SIG-M5 (cell line): ENCODE results near the gene PPM1H.
"Not testable (repeated sequence)": the region's sequence is repeated elsewhere in the genome, so short reads cannot be mapped to it uniquely, and the experiment has no call there.

ENCODE experiments used
- DNase-seq: peaks from one replicate; lab custom pipeline; 2025; lab: John Stamatoyannopoulos, UW

Gene PPM1H

DNA sequence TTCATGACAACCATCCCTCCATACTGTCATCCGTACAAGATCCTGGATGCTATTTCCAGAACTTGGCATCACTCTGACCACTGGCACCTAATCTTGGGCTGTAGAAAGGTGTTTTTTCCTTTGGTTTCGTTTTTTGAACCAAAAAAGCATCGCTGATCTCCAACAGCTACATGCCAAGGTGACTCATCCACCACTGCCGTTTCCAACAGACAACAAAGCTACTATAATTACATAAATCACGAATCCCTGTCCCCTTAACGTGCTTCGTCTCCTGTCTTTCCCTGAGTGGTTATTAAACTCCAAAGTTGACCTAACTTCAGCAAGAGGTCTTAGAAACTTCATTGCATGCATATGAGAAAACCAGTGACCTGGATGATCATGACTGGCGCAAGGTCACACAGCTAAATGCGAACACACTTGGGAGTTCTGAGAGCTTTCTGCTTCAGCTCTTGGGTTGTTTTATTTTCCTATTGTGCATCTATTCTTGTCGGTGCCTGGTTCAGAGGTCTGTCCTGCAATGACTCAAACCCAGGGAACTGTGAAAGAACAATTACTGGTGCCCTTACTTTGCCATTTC, 99.9 kb downstream of the PPM1H start:
- DNase-seq = no peak

GRCh38 chr12:62834406-62834805, 100.5 kb downstream of the PPM1H start:
- DNase-seq = no peak

DNA sequence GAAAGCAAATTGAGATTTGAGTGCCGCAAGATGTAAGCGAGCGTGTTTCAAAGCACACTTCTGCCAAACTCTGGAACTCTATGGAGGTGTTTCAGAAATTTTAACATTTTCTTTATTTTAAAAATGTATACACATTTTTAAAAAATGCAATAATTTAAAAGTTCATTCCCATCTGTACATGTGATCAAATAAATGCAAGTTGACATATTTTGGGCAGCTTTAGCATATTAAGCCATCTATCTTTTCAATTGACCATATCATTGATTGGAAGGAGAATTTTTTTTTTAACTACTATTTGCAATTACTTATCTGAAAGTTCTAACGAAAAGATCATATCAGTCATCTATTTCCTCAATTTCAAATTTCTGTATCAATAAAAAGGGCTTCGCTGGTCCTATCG, 101.3 kb downstream of the PPM1H start:
- no peak for DNase-seq

DNA sequence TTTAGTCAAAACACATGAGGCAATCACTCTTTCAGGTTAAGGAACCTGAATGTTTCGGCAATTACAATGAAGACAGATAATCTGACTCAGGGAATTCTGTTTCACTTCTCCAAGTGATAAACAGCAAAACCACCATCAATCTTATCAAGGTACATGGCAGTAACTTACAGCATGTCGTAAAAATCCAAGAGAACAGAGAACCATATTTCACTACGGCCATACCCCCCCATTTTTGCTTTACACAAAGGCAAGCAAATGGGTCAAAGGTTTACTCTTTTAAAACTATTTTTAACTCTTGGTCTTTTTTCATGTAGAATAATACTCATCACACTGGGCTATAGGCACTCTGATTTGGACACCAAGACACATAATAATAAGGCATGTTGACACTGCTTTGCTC, 102.4 kb downstream of the PPM1H start:
- no peak for DNase-seq

- DNase-seq = no peak
Measured at GRCh38 chr12:62832027-62832426, 102.9 kb downstream of the PPM1H start.

GRCh38 chr12:62827855-62828254, 107.1 kb downstream of the PPM1H start:
- DNase-seq = no peak

DNA sequence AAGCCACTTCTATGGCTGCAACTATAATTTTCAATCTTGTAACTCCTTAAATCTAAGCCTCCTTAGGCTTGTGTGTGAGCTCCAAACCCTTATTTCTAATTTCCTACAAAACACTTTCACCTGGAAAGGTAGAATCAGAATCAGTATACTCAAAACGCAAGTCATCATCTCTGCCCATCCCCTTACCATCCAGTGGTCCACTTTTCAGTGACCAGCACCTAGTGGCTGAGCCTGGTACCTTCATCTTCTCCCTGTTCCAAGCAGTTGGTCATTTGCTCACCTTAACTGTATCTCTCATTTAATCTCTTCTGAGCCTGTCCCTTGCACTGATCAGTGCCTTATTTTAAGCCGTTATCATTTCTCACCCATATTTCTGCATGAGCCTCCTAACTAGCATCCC, 107.9 kb downstream of the PPM1H start:
- DNase-seq = no peak

GRCh38 chr12:62817556-62818271, 117.2 kb downstream of the PPM1H start:
- DNase-seq = no peak

- DNase-seq = no peak
Measured at GRCh38 chr12:62814243-62814642, 120.7 kb downstream of the PPM1H start.

GRCh38 chr12:62813031-62813829, 121.7 kb downstream of the PPM1H start:
- no peak for DNase-seq

DNA sequence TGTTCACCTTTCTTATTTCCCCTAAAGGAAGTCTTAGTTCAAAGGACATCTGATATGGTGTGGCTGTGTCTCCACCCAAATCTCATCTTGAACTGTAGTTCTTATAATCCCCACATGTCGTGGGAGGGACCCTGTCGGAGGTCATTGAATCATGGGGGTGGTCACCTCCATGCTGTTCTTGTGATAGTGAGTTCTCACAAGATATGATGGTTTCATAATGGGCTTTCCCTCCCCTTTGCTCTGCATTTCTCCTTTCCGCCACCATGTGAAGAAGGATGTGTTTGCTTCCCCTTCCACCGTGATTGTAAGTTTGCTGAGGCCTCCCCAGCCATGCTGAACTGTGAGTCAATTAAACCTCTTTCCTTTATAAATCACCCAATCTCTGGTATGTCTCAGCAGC, 123.5 kb downstream of the PPM1H start:
- not testable (repeated sequence) for DNase-seq

DNA sequence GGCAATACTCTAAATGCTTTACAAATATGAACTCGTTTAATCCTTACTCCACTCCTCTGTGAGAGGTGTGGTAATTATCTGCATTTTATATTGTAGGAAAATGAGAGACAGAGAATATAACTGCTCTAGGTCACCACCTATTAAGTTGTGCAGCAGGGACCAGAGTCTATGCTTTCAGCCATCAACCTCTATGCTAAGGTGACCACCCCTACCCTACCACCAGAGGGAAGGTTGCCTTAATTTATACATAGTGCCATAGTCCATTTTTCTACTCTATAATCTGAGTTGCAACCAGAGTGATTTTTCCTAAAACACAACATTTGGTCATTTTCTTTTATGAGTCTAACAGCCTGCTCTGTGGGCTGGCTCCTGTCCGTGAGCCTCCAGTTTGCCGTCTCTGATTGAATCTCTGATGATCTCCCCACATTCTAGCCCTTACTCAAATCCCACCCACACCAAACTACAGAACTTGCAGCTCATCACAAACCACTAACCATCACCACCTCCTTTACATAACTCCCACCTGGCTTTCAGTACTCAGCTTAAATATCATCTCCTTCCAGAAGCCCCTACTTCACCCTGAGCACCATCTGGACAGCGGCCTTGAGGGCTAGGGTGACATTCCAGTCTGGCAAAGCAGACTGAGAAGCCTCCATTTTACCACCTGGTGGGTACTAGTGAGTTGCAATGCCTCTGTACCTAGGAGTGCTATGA, 126.6 kb downstream of the PPM1H start:
- DNase-seq = no peak

GRCh38 chr12:62806893-62807292, 128.1 kb downstream of the PPM1H start:
- no peak for DNase-seq

GRCh38 chr12:62806244-62806836, 128.6 kb downstream of the PPM1H start:
- no peak for DNase-seq

DNA sequence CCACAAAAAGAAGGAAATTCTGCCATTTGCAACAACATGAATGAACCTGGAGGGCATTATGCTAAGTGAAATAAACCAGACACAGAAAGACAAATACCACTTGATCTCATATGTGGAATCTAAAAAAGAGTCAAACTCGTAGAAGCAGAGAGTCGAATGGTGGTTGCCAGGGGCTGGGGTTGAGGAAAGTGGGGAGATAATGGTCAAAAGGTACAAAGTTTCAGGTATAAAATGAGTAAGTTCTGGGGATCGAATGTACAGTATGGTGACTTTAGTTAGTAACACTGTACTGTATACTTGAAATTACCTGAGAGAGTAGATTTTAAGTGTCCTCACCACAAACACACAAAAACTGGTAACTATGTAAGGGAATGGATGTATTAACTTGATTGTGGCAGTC, 129.4 kb downstream of the PPM1H start:
- no peak for DNase-seq

DNA sequence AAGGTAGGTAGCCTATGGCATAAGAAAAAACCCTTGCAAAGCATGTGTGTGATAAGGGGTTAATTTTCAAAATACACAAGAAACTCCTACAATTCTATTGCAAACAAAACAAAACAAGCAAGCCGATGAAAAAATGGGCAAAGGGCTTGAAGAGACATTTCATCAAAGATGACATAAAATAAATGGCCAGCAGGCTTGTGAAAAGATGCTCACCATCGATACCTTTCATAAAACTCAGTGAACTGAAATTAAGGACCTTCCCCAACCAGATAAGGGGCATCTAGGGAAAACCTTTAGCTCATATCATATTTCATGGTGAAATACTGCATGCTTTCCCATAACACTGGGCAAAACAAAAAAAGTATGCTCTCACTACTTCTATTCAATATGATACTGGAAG, 131.2 kb downstream of the PPM1H start:
- DNase-seq = no peak

DNA sequence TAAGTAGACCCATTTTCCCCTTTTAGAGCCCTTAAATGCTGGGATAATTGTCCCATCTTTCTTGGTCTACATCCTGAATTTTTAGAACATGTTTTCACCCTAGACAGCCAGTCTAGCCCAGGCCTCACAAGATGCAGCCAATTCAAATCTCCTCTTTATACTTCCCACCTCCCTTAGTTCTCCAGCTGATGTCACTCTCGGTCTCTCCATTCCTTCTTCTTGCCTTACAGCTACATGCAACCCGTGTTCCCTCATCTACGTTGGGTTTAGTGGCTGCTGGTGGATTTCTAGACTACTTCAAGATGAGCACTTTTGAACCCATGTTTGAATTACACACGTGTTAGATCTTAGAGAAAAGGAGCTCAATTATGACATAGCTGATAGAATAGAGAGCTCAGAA, 132.0 kb downstream of the PPM1H start:
- DNase-seq = no peak

GRCh38 chr12:62802321-62802720, 132.6 kb downstream of the PPM1H start:
- DNase-seq = no peak

DNA sequence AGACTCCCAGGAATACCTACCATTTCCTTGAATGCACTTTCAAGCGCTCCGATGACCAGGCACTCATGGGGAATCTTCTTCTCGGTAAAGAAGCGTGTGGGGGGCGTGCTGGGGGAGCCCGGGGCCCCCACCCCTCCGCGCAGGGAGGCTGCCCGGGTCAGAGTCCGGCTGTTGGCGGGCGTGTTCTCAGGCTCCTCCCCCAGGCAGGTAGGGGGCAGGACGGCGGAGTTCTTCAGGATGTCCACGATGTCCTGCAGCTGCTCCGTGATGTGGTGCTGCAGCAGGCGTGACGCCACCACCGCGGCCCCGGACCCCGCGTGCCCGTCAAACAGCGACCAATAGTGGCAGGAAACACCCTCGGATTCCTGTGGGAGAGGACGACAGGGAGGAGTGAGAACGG, 133.2 kb downstream of the PPM1H start:
- DNase-seq = no peak

GRCh38 chr12:62800707-62801400, 134.1 kb downstream of the PPM1H start:
- no peak for DNase-seq

- no peak for DNase-seq
Measured at GRCh38 chr12:62799766-62800406, 135.1 kb downstream of the PPM1H start.
